Measurements from ENCODE around the gene EIF4G3.

DNA sequence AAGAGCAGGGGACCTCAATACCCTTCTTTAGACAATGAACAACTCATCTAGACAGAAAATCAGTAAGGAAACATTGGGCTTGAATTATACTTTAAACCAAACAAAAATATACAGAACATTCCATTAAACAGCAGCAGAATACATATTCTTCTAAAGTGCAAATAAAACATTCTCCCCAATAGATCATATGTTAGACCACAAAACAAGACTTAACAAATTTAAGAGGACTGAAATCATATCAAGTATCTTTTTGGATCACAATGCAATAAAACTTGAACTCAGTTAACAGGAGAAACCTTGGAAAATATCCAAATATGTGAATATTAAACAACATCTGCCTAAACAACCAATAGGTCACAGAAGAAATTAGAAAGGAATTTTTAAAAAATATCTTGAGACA lies 341.9 kb downstream of the EIF4G3 start:
- TF ChIP-seq, protein P1, sequence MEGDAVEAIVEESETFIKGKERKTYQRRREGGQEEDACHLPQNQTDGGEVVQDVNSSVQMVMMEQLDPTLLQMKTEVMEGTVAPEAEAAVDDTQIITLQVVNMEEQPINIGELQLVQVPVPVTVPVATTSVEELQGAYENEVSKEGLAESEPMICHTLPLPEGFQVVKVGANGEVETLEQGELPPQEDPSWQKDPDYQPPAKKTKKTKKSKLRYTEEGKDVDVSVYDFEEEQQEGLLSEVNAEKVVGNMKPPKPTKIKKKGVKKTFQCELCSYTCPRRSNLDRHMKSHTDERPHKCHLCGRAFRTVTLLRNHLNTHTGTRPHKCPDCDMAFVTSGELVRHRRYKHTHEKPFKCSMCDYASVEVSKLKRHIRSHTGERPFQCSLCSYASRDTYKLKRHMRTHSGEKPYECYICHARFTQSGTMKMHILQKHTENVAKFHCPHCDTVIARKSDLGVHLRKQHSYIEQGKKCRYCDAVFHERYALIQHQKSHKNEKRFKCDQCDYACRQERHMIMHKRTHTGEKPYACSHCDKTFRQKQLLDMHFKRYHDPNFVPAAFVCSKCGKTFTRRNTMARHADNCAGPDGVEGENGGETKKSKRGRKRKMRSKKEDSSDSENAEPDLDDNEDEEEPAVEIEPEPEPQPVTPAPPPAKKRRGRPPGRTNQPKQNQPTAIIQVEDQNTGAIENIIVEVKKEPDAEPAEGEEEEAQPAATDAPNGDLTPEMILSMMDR (IDR thresholded peaks at IDR 0.05), result no peak
- TF ChIP-seq POLR2A (IDR thresholded peaks at IDR 0.05), result no peak
